GM03348 (cell line): ENCODE results near the gene ETNK2.
A peak's percentile ranks its signal among the peaks of the same experiment; 100 is the strongest.
"Not testable (repeated sequence)": the region's sequence is repeated elsewhere in the genome, so short reads cannot be mapped to it uniquely, and the experiment has no call there.

Source experiments
- DNase-seq: peaks from one replicate; pipeline ENCODE4 v3.0.0; 2012; ENCODE audit warnings: low spot score

The ETNK2 gene

DNA sequence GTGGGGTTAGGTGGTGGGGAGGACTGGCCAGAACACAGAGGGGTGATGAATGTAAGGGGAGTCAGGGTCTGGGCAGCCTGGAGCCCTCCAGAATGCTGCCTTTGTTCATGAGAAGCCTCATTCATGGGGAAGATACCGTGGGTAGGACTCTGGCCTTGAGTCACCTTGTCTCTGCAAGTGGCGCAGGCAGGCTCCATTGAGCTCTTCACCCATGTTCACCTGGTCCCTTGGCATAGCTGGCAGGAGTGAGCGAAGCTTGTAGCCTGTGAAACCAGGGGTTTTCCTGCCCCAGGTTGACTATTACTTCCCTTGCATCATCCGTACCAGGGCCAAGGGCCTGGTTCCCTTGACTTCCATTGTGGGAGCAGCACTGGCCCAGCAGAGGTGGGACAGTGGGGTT is 53.2 kb downstream of the ETNK2 start:
- DNase-seq = no peak

DNA sequence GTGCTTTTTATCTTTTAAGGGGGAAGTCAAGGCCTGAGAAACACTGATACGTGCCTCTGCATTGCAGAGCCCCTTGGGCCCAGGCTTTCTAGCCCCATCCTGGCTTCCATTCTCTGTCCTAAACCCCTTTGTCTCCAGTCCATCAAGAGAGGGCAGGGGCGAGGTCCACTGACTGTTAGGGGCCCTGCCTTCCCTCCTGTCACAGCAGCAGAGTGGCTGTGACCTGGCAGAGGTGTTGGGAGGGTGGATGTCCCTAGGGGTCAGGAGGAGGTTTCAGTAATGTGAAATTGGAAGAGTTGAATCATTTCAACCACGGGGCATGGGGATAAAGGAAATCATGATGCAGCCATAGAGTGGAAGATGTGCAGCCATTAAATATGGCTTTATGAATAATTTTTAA is 54.9 kb downstream of the ETNK2 start:
- DNase-seq = no peak

DNA sequence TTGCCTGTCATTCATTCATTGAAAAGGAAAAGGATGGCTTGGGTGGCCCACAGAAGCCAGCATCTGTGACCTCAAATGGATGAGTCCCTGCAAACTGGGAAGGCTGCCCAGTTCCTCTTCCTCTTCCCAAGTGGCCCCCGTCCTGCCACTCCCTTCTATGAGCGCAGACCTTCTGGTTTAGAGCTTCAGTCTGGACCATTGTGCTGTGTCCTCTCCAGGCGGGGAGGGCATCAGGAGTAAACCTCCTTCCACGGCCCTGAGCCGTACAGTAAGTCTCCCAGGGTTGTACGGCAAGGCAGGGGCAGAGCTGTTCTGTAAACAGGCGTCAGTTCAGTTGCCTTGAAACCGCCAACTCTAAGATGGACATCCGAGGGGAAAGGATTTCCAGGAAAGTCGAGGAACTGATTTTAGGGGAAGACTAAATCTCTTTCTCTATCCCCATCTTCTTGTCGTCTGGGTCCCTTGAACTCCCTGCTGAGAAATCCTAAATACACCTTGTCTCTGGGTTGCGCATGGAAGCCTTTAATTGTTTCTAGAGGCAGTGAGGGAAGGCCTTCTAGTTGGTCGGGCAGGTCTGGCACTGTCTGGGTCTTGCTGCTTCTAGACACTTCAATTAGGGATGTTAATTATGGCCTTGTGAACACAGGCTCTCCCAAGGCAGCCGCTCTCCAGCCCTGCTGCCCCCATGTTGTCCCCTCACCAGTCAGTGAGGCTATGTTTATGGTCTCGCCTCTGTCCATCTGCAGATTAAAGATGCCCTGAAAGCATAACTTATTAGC is 56.8 kb downstream of the ETNK2 start:
- no peak for DNase-seq

DNA sequence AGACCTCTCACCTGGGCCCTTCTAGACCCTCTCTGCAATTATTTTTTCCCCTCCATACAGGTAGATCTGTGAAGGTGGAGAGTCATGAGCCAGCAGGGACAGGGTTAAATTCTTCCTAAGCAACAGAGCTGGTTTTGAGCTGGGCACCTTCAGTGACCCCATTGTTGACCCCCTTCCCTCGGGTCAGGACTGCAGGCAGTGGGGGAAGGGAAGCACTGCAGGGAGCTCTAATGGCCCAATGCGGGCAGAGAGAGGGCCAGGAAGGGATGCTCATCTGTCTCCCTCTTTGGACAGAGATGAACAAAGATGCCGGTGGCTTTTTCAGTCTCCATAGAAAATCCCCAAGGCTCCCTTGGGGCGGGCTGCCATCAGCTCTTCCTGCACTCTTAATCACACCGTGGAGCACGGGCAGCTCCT is 57.5 kb downstream of the ETNK2 start:
- DNase-seq = no peak

DNA sequence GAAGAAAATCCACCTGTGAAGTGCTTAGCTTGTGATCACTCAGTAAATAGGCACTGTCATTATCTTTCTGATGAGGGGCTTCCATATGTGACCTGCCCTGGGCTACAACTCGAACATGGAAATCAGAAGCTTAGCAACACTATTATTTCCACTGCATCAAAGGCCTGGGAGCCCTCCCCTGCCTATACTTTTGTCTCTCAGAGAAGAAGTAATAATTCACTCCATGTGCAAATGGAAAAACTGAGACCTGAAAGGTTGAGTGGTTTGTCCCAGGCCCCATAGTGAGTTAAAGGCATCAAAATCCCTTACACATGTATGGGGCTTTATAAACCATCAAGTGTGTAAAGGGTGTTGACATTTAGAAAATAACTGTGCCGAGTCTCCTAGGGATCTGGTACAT is 58.1 kb downstream of the ETNK2 start:
- no peak for DNase-seq

DNA sequence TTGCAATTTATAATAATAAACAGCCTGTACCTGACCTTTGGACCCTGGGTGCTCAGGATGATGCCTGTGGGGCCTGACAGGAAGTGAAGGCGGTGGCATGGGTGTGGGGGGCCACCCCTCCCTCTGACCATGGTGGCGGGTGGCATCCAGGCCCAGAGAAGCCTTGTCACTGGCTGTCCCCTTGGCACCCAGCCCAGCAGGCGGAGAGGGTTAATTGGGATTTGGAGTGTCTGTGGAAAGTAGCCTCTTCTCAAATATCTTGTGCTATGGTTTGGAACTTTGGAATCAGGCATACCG is 58.5 kb downstream of the ETNK2 start:
- no peak for DNase-seq

DNA sequence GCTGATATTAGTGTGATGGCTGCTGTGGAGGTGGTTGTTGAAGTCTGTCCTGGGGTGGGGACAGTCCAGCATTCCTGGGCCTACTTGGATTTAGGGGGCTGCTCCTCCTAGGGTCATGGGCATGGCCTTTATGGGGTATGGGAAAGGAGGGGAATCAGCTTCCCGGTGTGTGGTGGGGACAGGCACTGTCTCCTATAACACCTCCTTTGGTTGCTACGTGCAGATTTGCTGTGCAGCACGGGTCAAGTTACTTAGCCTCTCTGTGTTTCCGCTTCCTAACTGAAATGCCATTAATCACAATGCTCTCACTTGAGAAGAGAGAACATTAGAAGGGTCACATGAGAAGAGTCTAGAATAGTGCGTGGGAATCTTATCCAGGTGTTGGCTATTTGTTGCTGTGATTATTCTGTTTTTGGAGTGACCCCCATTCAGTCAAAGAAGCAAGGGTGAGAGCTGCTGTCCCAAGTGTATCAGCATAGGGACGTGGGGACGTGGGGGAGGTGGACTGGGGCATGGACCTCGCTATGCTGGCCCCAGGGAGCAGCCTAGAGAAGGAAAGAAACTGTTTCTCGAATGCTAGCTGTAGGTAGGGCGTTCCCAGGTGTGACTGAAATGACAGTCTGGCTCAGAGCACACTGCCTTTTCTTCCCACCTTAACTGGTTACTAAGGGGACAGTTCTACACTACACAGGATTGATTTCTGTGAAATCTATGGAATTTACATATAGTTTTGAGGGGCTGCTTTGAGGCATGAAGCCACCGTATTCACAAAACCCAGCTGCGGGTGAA is 59.0 kb downstream of the ETNK2 start:
- DNase-seq = no peak

DNA sequence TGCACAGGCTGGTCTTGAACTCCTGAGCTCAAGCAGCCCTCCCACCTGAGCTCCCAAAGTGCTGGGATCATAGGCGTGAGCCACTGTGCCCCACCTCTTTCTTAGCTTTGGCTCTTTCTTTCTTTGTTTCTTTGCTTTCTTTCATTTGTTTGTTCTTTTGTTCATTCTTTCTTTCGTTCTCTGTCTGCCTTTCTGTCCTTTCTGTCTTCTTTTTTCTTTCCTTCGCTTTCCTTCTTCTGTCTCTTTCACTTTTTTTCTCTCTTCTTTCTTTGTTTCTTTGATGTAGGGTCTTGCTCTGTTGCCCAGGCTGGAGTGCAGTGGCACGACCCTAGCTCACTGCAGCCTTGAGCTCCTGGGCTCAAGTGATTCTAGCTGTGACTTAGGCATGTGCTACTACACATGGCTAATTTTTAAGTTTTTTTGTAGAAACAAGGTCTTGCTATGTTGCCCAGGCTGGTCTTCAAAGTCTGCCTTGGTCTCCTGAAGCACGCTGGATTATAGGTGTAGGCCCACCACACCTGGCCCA is 60.0 kb downstream of the ETNK2 start:
- no peak for DNase-seq

DNA sequence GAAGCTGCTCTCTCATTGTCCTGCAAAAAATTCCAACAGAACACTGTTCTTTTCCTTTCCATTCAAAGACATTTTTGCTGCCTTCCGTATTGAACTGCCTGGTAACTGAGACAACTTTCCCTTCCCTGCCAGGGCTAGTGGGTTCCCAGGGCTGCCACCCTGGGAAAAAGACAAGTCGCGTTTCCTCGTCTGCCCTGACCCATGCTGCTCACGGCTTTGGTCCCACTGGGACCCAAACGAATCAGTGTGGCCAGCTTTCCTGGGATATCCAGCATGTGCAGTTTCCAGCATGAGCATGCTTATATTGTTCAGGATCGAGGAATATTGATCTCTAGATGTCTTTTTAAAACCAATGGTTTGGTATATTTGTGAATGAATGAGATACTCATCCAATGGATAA is 60.8 kb downstream of the ETNK2 start:
- no peak for DNase-seq

DNA sequence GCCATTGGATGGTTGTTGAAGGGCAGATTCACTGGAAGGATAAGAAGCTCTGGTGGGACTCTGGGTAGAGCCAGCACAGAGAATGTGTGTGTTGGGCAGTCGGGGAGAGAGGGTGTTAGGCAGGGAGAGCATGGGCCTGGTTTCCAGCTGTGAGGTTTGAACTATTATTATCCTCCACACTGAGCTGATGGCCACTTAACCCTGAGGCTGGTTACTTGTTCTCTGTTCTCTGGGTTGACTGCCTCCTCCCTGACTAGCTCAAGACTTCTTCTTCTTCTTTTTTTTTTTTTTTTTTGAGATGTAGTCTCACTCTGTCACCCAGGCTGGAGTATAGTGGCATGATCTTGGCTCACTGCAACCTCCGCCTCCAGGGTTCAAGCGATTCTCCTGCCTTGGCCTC is 61.7 kb downstream of the ETNK2 start:
- not testable (repeated sequence) for DNase-seq

DNA sequence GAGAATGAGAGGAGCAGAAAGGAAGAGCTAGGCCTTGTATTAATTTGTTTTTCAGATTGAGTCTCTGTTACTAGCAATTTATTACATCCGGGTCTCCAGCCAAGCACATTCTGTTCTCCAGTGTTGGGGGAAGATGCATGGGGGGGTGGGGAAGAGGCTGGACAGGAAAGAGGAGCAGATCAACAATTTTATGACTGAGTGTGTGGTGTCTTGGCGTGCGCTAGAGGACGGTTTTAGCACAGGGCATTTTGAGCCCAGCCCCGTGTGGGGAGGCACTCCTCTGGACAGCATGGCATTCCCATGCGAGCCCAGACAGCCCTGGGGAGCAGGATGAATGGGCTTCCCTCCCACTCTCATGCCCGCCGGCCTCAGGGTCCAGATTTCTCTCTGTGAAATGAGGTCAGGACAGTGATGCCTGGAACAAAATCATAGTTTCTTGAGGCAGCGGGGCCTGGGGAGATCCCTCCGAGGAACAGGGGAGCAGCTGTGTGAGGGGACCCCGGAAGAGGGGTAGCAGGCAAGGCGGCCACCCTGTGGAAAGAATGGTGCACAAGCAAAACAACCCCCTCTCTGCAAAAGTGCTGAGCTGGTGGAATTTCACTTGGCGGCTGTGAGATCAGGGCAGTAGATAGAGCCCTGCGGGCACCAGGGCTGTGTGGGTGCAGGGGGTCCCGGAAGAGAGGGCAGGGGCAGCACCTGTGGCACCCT is 62.6 kb downstream of the ETNK2 start:
- DNase-seq = peak; percentile 65

DNA sequence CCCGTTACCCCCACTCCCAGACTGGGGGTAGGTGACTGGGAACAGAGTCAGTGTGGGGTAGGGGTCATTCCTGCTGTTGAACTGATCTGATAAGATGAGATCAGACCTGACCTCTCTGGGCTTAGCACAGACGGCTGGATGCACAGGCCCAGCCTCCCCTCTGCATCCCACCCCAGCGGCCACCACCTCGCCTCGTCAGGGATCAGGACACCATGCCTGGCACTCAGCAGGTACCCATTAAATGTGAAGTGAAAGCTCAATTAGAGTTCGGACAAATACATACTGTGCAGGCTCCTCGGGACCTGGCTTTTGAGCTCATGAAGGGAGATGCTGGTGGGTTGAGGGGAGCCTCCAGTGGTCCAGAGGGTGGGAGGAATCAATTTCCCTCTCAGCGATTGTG is 63.2 kb downstream of the ETNK2 start:
- DNase-seq = no peak

DNA sequence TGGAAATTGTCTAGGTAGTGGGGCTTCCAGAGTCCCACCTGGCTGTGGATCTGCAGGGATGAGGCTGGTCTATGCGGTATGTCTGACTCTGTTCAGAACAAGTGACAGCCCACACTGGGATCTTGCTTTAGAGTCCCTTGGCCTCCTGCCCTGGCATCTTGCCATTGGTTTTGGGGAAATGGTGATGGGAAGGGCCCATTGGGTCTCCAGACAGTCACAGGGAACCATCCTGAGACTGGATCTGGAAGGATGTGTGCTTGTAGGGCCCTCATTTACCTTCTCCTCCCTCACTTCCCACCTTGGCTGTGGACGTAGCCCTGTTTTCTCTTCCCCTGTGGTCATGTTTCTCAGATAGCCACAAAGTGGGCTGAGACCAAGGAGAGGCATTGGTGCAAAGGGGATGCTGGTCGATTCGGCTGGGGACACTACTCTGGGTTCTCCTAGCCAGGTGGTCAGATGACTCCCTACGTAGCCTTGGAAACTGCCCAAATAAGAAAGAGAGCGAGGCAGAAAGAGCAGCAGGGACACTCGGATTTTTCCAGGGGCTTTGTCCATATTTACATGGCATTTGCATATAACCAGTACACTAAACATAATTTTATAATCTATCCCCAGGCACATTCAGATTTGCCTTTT is 63.8 kb downstream of the ETNK2 start:
- no peak for DNase-seq

DNA sequence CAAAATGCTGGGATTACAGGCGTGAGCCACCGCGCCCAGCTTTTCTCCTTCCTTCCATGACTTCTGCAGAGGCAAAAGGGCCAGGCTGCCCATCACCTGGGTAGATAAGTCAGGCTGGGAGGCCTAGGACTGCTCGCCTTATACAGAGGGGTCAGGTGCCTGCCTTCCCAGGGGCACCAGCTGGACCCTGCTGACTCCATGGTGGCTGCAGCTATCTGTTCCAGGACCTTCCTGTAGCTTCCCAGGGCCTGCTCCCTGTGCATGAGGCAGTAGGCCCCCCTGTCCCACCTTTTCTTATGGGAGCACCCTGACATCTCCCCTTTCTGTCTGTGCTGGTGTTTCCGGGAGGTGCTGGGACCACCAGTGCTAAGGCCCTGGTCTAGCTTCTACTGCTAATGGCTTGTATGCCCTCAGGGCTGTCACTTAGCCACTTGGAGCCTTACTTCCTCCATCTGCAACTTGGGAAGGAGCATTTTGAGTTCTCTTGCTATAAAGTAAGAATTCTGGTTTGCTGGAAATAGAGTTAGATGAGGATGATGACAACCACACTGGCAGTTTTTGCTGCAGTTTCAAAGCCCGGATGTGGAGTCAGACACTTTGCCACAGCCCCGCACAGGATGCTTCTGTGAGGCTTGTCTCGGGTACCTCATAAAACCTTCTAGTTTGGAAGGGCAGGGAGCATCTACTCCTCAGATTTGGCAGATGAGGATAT is 64.5 kb downstream of the ETNK2 start:
- DNase-seq = no peak

DNA sequence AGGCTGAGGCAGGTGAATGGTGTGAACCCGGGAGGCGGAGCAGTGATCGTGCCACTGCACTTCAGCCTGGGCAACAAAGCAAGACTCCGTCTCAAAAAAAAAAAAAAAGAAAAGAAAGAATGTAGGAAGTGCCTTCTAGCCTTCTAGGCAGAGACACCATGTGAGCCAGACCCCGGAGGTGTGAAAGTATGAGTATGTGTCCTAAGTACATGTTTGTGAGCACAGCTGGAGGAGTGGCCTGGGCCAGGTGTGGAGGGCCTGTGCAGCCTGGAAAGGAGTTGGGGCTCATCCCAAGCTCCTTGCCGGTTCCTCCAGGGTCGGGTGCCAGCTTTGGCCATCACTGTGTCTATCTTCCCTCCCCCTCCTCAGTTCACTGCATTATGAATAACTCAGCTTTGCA is 66.0 kb downstream of the ETNK2 start:
- DNase-seq = no peak

DNA sequence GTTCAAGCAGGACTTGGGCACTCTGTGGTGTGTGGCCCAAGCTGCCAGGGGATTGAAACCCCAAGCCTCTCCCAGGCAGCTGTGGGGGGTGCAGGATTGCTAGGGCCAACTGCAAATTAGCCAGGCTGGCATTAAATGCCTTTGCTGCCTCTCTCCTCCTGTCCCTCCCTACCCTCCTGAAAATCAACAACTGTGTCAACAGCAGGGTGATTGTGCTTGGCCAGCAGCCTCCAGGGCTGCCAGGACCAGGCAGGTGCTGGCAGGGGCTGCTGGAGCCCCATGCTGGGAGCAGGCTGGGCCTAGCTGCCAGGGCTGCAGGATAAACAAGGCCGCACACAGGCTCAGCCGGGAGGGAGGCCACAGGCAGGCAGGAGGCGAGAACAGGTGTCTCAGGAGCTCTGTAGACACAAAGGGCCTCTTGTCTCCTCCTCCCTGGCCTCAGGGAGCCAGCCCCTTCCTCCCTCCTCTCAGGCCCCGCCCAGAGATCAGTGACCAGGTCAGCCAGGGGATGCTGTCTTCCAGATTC is 67.5 kb downstream of the ETNK2 start:
- DNase-seq = no peak

DNA sequence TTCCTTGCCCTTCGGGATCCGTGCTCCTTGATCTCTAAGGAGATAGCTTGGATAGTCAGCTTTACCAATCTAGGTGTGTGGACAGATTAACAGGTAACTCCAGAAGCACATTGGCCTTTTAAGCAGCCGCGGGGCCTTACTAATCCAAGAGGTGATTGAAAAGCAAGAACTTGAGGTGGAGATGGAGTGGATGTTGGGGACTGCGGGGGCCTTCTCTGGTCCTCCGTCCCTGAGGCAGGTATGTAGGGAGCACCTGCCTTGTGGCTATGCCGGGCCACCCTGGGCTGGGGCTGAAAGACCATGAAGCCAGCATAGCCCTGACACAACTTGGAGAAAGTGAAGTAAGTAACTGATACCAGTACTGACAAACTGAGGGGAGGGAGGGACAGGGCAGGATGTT is 68.4 kb downstream of the ETNK2 start:
- DNase-seq = no peak

DNA sequence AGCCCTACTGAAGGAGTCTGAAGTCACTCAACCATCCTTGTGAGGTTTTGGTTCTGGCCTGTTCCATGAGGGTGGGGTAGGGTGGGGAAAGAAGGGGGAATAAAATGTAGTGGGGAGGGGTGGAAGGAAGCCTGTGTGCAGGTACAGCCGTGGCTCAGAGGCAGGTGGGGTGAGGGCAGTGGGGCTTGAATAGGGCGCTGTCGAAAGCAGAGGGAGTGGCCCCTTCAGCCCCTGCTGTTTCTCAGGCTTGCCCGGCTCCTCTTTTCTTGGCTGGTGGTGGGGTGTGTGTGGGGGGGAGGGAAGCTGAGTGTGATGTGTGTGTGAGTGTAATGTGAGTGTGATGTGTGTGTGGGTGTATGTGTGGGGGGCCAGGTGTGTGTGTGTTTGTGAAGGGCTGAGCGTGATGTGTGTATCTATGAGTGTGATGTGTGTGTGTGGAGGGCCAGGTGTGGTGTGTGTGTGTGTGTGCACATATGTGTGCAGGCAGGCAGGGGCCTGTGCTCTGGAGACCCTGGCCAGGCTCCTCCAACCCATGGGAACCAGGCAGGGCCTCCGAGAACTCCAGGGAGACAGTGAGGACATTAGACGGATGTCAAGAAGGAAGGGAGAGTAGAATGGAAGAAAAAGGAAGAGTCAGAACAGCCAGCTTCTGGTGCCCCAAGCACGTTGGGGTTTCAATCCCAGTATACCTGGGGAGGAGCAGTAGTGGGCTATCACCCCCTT is 69.9 kb downstream of the ETNK2 start:
- DNase-seq = no peak

DNA sequence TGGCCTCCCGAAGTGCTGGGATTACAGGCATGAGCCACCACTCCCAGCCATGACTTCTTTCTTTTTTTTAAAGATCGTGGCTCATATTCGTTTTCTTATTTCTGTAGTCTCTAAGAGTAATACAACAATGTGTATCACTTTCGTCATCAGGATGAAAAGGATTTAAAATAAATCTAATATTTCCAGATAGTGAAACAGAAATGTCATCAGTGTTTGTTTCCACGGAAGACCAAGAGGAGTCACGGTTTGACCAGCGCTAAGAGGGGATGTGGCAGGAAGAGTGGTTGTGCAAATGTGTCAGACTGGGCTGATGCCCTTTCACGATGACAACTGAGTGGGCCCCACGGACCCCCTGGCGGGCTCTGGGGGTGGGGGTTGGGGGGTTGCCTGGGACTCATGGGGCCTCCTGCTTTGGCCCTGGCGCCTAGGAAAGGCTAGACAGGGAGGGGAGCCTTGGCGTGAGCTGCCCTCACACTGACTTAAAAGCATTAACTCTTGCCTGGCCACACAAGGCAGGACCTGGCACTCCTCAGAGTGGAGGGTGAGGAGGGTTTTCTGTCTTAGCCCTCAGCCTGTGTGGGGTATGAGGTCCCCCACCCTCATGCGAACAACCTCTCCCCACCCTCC is 70.6 kb downstream of the ETNK2 start:
- DNase-seq = no peak
